Measurements from ENCODE around the gene FAM76A. TPM values are rescaled to one million over a fixed set of nuclear protein-coding genes. Genes with fewer than 3 reads are reported as not detected.

FAM76A gene
- total RNA-seq, 4 donors from 2014 or later, result 16.7 to 41.3 (median 23.7) TPM

DNA sequence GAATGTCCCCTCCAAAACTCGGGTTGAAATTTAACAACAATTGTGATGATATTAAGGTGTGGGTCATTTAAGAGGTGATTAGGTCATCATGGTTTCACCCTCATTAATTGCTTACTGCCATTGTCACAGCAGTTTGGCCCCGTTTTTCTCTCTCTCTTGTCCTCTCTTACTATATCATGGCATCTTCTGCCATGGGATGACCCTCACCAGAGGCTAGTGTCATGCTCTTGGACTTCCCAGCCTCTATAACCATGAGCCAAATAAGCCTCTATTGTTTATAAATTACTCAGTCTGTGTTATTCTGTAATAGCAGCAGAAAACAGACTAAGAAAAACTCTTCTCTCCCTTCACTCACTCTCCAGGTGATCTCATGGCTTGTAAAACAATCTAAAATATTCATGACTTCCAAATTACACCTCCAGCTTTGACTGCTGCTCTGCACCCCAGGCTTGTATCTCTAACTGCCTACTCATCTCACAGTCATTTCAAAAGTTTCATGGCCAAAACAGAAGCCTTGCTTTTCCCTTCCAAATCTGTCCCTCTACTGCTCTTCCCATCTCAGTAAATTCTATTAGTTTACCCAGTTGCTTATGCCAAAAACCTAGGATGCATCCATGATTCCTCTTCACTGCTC, 9.4 kb upstream of the FAM76A start:
- TF ChIP-seq, protein P1, sequence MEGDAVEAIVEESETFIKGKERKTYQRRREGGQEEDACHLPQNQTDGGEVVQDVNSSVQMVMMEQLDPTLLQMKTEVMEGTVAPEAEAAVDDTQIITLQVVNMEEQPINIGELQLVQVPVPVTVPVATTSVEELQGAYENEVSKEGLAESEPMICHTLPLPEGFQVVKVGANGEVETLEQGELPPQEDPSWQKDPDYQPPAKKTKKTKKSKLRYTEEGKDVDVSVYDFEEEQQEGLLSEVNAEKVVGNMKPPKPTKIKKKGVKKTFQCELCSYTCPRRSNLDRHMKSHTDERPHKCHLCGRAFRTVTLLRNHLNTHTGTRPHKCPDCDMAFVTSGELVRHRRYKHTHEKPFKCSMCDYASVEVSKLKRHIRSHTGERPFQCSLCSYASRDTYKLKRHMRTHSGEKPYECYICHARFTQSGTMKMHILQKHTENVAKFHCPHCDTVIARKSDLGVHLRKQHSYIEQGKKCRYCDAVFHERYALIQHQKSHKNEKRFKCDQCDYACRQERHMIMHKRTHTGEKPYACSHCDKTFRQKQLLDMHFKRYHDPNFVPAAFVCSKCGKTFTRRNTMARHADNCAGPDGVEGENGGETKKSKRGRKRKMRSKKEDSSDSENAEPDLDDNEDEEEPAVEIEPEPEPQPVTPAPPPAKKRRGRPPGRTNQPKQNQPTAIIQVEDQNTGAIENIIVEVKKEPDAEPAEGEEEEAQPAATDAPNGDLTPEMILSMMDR (IDR thresholded peaks at IDR 0.05), result no peak
- TF ChIP-seq POLR2A (IDR thresholded peaks at IDR 0.05), result no peak
- TF ChIP-seq EP300 (IDR thresholded peaks at IDR 0.05), result no peak
- WGBS, 2 donors, result 73 to 79% methylated on average over 2 of the region's 2 CpGs
- Histone ChIP-seq H3K4me1 (no peaks in the 10 kb centered on the region), H3K27ac (no peak overlapping the region), H3K9me3 (peaks cover 0 to 9% (median 0%) of the 10 kb centered on the region in 4 donors), H3K27me3 (no peaks in the 10 kb centered on the region), H3K4me3 (no peak overlapping the region), H3K36me3 (no peaks in the 10 kb centered on the region)
- DNase-seq (ENCODE audit: low spot score in 2 of 2), result no peak

DNA sequence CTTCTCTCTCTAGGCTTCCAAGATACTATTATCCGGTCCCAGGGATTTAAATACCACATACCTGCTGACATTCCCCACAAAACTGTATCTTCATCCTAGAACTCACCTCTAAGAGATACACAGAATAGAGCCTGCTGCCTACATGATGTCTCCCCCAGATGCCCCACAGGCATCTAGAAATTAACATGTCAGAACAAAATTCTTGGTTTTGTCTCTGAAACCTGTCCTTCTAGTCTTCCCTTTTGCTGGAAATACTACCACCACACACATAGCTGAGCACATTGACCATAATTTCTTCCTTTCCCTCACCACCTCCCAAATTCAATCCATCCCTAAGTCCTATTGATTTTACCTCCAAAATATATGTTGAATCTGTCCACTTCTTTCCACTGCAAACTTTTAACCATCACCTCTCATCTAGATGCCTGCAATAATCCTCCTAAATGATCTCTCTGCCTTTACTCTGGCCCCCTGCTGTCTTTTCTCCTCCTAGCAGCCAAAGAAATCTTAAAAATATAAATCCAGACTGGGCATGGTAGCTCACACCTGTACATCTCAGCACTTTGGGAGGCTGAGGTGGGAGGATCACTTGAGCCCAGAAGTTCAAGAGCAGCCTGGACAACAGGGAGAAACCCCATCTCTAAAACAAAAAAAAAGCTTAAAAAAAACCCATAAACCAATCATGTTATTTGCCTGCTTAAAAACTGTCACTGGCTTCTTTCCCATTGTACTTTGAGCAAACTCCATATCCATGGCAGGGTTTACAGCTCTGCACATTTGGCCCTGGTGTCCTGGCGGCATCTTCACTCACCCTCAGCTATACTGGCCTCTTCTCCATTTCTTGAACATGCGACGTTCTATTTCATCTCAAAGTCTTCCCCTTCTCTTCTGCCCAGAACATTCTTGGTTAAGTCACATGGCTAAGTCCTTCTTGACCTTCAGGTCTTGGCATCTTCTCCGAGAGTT, 6.2 kb upstream of the FAM76A start:
- WGBS, 2 donors, result 60 to 61% methylated on average over 5 of the region's 5 CpGs
- Histone ChIP-seq H3K27ac (no peak overlapping the region), H3K4me1 (peaks cover 0 to 6% (median under 1%) of the 10 kb centered on the region in 4 donors), H3K27me3 (no peaks in the 10 kb centered on the region), H3K36me3 (no peaks in the 10 kb centered on the region), H3K4me3 (no peak overlapping the region), H3K9me3 (peaks cover 0 to 9% (median 0%) of the 10 kb centered on the region in 4 donors)
- no peak for DNase-seq (ENCODE audit: low spot score in 2 of 2)
- TF ChIP-seq EP300 (IDR thresholded peaks at IDR 0.05), result no peak
- TF ChIP-seq, protein P1 (IDR thresholded peaks at IDR 0.05), result peak in 1 of 5 experiments; percentile 6

GRCh38 chr1:27724961-27725373, 794 bp upstream of the FAM76A start:
- peak overlapping the region; percentile 49 to 93 (median 86) for H3K27ac ChIP-seq
- peaks cover 0 to 38% (median 13%) of the 10 kb centered on the region in 4 donors for H3K4me1 ChIP-seq
- TF ChIP-seq POLR2A (IDR thresholded peaks at IDR 0.05), result no peak
- TF ChIP-seq, protein P1 (IDR thresholded peaks at IDR 0.05), result no peak
- no peak for TF ChIP-seq EP300 (IDR thresholded peaks at IDR 0.05)
- DNase-seq (ENCODE audit: low spot score in 2 of 2), result peak in 1 of 2 donors; percentile 13
- 41 to 50% methylated on average over 9 of the region's 9 CpGs for WGBS, 2 donors
- H3K4me3 ChIP-seq, result peak overlapping the region; percentile 14 to 67 (median 34)
- H3K36me3 ChIP-seq, result peaks cover 0 to 8% (median 0%) of the 10 kb centered on the region in 3 donors
- H3K27me3 ChIP-seq, result no peaks in the 10 kb centered on the region
- no peaks in the 10 kb centered on the region for H3K9me3 ChIP-seq

- no peaks in the 10 kb centered on the region for H3K9me3 ChIP-seq
- TF ChIP-seq POLR2A (IDR thresholded peaks at IDR 0.05) (no peak), EP300 (IDR thresholded peaks at IDR 0.05) (no peak)
- TF ChIP-seq, protein P1 (IDR thresholded peaks at IDR 0.05), result no peak
- peak overlapping the region; percentile 62 to 97 (median 74) for H3K4me3 ChIP-seq
- no peaks in the 10 kb centered on the region for H3K27me3 ChIP-seq
- peak in 1 of 2 donors; percentile 15 for DNase-seq (ENCODE audit: low spot score in 2 of 2)
- 0 to 1% methylated on average over 29 to 39 of the region's 46 CpGs for WGBS, 2 donors
- H3K36me3 ChIP-seq, result peaks cover 0 to 14% (median 0%) of the 10 kb centered on the region in 3 donors
- peaks cover 0 to 38% (median 13%) of the 10 kb centered on the region in 4 donors for H3K4me1 ChIP-seq
- H3K27ac ChIP-seq, result peak overlapping the region; percentile 87 to 96 (median 94)
Observed at GRCh38 chr1:27726173-27727044, 648 bp downstream of the FAM76A start.
